NCI-H69 (cell line): Measurements from ENCODE around the gene MACROD2.

Source experiments
- DNase-seq: peaks from one replicate; lab custom pipeline; 2025; lab: John Stamatoyannopoulos, UW

Gene MACROD2

GRCh38 chr20:14336686-14337085 lies 341.4 kb downstream of the MACROD2 start:
- peak; percentile 84 for DNase-seq

- DNase-seq: peak; percentile 99
Observed at GRCh38 chr20:14337400-14338171, 342.3 kb downstream of the MACROD2 start, which contains the start of gene FLRT3. Gene FLRT3 (minus strand): TSS chr20:14337612. CDS start chr20:14327506, 10,106 bp downstream.

GRCh38 chr20:14341801-14342200 lies 346.5 kb downstream of the MACROD2 start:
- DNase-seq: no peak

- no peak for DNase-seq
Observed at GRCh38 chr20:14342918-14343317, 347.6 kb downstream of the MACROD2 start.

- DNase-seq: no peak
Observed at GRCh38 chr20:14343491-14344065, 348.3 kb downstream of the MACROD2 start.

GRCh38 chr20:14344746-14345145 lies 349.4 kb downstream of the MACROD2 start:
- DNase-seq: peak; percentile 45

GRCh38 chr20:14355791-14356190 lies 360.5 kb downstream of the MACROD2 start:
- DNase-seq: no peak

GRCh38 chr20:14360416-14360815 lies 365.1 kb downstream of the MACROD2 start:
- DNase-seq: peak; percentile 22

GRCh38 chr20:14361509-14362345 lies 366.4 kb downstream of the MACROD2 start:
- DNase-seq: no peak

GRCh38 chr20:14374196-14374595 lies 378.9 kb downstream of the MACROD2 start:
- peak; percentile 18 for DNase-seq

- DNase-seq: peak; percentile 94
Observed at GRCh38 chr20:14375416-14375985, 380.2 kb downstream of the MACROD2 start.

- DNase-seq: peak; percentile 66
Observed at GRCh38 chr20:14378326-14378725, 383.0 kb downstream of the MACROD2 start.

- peak; percentile 57 for DNase-seq
Observed at GRCh38 chr20:14383335-14383734, 388.0 kb downstream of the MACROD2 start.

- DNase-seq: peak; percentile 78
Observed at GRCh38 chr20:14384416-14385175, 389.3 kb downstream of the MACROD2 start.

- peak; percentile 78 for DNase-seq
Observed at GRCh38 chr20:14385176-14385740, 389.9 kb downstream of the MACROD2 start.

- DNase-seq: peak; percentile 33
Observed at GRCh38 chr20:14386726-14387125, 391.4 kb downstream of the MACROD2 start.

- DNase-seq: peak; percentile 87
Observed at GRCh38 chr20:14401479-14402138, 406.3 kb downstream of the MACROD2 start.

- no peak for DNase-seq
Observed at GRCh38 chr20:14404515-14404914, 409.2 kb downstream of the MACROD2 start.

- DNase-seq: no peak
Observed at GRCh38 chr20:14406495-14406894, 411.2 kb downstream of the MACROD2 start.

GRCh38 chr20:14407336-14407735 lies 412.0 kb downstream of the MACROD2 start:
- no peak for DNase-seq
